HUES6 (cell line): ENCODE results near the gene AXIN2.
"Not testable (repeated sequence)": the region's sequence is repeated elsewhere in the genome, so short reads cannot be mapped to it uniquely, and the experiment has no call there.

Experiments
- H3K27ac ChIP-seq: 2 replicates; pipeline ENCODE4 v1.7.0; 2013; ENCODE audit warnings: low read depth, mild to moderate bottlenecking, low read length, inconsistent platforms
- H3K27me3 ChIP-seq: 2 replicates; pipeline ENCODE4 v1.6.1; 2013; ENCODE audit warnings: low read length; ENCODE audit not compliant: control insufficient read depth, insufficient read depth
- H3K36me3 ChIP-seq: 2 replicates; pipeline ENCODE4 v1.6.1; 2013; ENCODE audit warnings: low read length; ENCODE audit not compliant: control insufficient read depth, insufficient read depth
- H3K4me1 ChIP-seq: 2 replicates; pipeline ENCODE4 v1.6.1; 2013; ENCODE audit warnings: low read length; ENCODE audit not compliant: control insufficient read depth, insufficient read depth
- H3K4me3 ChIP-seq: 2 replicates; pipeline ENCODE4 v1.5.1; 2013; ENCODE audit warnings: low read depth, low read length
- H3K9ac ChIP-seq: one replicate; pipeline ENCODE4 v1.6.1; 2013; ENCODE audit warnings: mild to moderate bottlenecking, low read length
- H3K9me3 ChIP-seq: 2 replicates; pipeline ENCODE4 v1.6.1; 2013; ENCODE audit warnings: low read depth, low read length; ENCODE audit not compliant: control insufficient read depth, insufficient read depth

Gene AXIN2

GRCh38 chr17:65526854-65527253, 34.6 kb downstream of the AXIN2 start:
- not testable (repeated sequence) for H3K9ac ChIP-seq, H3K9me3 ChIP-seq, H3K4me3 ChIP-seq, H3K27me3 ChIP-seq, H3K27ac ChIP-seq
- Histone ChIP-seq H3K36me3 (peaks cover 40% of the 10 kb centered on the region), H3K4me1 (peaks cover 32% of the 10 kb centered on the region)

- Histone ChIP-seq H3K4me3 (no peak overlapping the region), H3K27me3 (no peaks in the 10 kb centered on the region), H3K9me3 (no peaks in the 10 kb centered on the region), H3K9ac (no peak overlapping the region), H3K36me3 (peaks cover 14% of the 10 kb centered on the region), H3K4me1 (peaks cover 16% of the 10 kb centered on the region), H3K27ac (no peak overlapping the region)
These were observed 37.4 kb downstream of the AXIN2 start for GRCh38 chr17:65523853-65524664.

GRCh38 chr17:65523411-65523810, 38.0 kb downstream of the AXIN2 start:
- no peaks in the 10 kb centered on the region for H3K9me3 ChIP-seq
- peaks cover 16% of the 10 kb centered on the region for H3K4me1 ChIP-seq
- H3K27me3 ChIP-seq, result no peaks in the 10 kb centered on the region
- peaks cover 7% of the 10 kb centered on the region; the same call in 1 of the 2 replicates for H3K36me3 ChIP-seq
- H3K9ac ChIP-seq, result no peak overlapping the region
- H3K4me3 ChIP-seq, result no peak overlapping the region
- no peak overlapping the region for H3K27ac ChIP-seq

- H3K9me3 ChIP-seq, result no peaks in the 10 kb centered on the region
- peaks cover 2% of the 10 kb centered on the region; the same call in 1 of the 2 replicates for H3K36me3 ChIP-seq
- no peak overlapping the region for H3K9ac ChIP-seq
- no peak overlapping the region for H3K4me3 ChIP-seq
- H3K4me1 ChIP-seq, result peaks cover 16% of the 10 kb centered on the region
- H3K27me3 ChIP-seq, result no peaks in the 10 kb centered on the region
- H3K27ac ChIP-seq, result no peak overlapping the region
These were observed 38.6 kb downstream of the AXIN2 start for GRCh38 chr17:65522751-65523404.

- Histone ChIP-seq H3K36me3 (no peaks in the 10 kb centered on the region), H3K9ac (no peak overlapping the region), H3K9me3 (no peaks in the 10 kb centered on the region), H3K27ac (no peak overlapping the region), H3K4me1 (peaks cover 32% of the 10 kb centered on the region), H3K27me3 (no peaks in the 10 kb centered on the region), H3K4me3 (no peak overlapping the region)
These were observed 42.0 kb downstream of the AXIN2 start for GRCh38 chr17:65519462-65519861.

- no peaks in the 10 kb centered on the region for H3K9me3 ChIP-seq
- no peak overlapping the region for H3K9ac ChIP-seq
- H3K36me3 ChIP-seq, result no peaks in the 10 kb centered on the region
- H3K4me3 ChIP-seq, result no peak overlapping the region
- no peaks in the 10 kb centered on the region for H3K27me3 ChIP-seq
- H3K27ac ChIP-seq, result no peak overlapping the region
- peaks cover 25% of the 10 kb centered on the region for H3K4me1 ChIP-seq
These were observed 43.2 kb downstream of the AXIN2 start for GRCh38 chr17:65518256-65518655.

GRCh38 chr17:65515959-65516948, 45.2 kb downstream of the AXIN2 start:
- Histone ChIP-seq H3K36me3 (no peaks in the 10 kb centered on the region), H3K27ac (peak overlapping the region; percentile 13; the same call in 1 of the 2 replicates), H3K4me1 (peaks cover 16% of the 10 kb centered on the region), H3K27me3 (no peaks in the 10 kb centered on the region), H3K9ac (no peak overlapping the region), H3K9me3 (no peaks in the 10 kb centered on the region), H3K4me3 (peak overlapping the region; percentile 2)

GRCh38 chr17:65515512-65515911, 45.9 kb downstream of the AXIN2 start:
- Histone ChIP-seq H3K27me3 (no peaks in the 10 kb centered on the region), H3K36me3 (no peaks in the 10 kb centered on the region), H3K4me3 (no peak overlapping the region), H3K9me3 (no peaks in the 10 kb centered on the region), H3K4me1 (peaks cover 16% of the 10 kb centered on the region), H3K9ac (peak overlapping the region; percentile 45), H3K27ac (no peak overlapping the region)

GRCh38 chr17:65514541-65514940, 46.9 kb downstream of the AXIN2 start:
- H3K27ac ChIP-seq, result no peak overlapping the region
- H3K9ac ChIP-seq, result no peak overlapping the region
- no peak overlapping the region for H3K4me3 ChIP-seq
- H3K36me3 ChIP-seq, result no peaks in the 10 kb centered on the region
- peaks cover 16% of the 10 kb centered on the region for H3K4me1 ChIP-seq
- H3K27me3 ChIP-seq, result no peaks in the 10 kb centered on the region
- H3K9me3 ChIP-seq, result no peaks in the 10 kb centered on the region

- Histone ChIP-seq H3K9me3 (no peaks in the 10 kb centered on the region), H3K4me3 (no peak overlapping the region), H3K36me3 (no peaks in the 10 kb centered on the region), H3K27ac (no peak overlapping the region), H3K27me3 (no peaks in the 10 kb centered on the region), H3K4me1 (peaks cover 16% of the 10 kb centered on the region), H3K9ac (no peak overlapping the region)
These were observed 47.4 kb downstream of the AXIN2 start for GRCh38 chr17:65514082-65514481.
